Measurements from ENCODE around the gene PITHD1.
"Not testable (repeated sequence)": the region's sequence is repeated elsewhere in the genome, so short reads cannot be mapped to it uniquely, and the experiment has no call there.

Gene PITHD1

GRCh38 chr1:23799570-23800399 lies 21.6 kb downstream of the PITHD1 start:
- DNase-seq, result peak; percentile 68

DNA sequence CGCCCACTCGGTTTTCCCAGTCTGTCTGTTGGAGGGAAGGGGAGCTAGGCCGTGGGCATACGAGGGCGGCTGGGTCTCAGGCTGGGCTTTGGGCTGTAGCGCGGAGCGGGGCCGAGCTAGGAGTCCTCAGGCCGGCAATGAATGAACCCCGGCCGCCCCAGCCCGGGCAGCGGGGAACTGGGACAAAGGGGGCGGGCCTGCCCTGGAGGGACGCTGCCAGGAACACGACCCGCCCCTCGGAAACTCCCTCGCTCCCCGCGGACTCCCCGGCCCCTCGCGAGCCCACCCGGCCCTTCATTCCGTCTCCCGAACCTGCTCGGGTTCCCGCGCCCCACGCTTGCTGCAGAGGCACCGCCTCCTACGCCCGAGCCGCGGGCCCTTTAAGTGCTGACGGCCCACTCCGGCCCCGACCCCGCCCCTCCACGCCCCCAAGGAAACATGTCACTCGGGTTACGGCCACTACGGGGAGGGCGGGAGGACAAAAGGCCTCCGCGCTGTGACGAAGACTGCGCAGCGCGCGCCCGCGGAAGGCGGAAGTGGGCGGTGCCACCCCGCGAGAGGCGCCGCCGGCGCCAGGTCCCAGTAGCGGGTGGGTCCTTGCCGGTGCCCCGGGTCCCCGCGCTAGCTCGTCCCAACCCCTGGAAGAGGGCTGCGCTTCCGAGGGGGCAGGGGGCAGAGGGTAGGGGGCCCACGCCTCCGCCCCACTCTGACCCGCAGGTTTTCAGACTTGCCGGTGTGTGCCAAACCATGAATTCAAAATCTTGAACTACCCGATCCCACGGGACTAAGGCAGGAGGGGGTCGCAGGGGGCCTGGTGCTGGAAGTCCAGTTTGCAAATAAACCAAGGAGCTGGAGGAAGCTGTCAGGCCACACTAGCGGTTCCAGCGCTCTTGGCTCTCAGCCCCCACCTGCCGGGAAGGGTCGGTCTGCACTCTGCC lies 22.5 kb downstream of the PITHD1 start, which contains the start of gene GALE:
TSS of gene GALE (minus strand) at position 355 of the 938 bp plus-strand sequence. CDS start 1,747 bp downstream, outside the sequence.
- peak; percentile 94 for DNase-seq

DNA sequence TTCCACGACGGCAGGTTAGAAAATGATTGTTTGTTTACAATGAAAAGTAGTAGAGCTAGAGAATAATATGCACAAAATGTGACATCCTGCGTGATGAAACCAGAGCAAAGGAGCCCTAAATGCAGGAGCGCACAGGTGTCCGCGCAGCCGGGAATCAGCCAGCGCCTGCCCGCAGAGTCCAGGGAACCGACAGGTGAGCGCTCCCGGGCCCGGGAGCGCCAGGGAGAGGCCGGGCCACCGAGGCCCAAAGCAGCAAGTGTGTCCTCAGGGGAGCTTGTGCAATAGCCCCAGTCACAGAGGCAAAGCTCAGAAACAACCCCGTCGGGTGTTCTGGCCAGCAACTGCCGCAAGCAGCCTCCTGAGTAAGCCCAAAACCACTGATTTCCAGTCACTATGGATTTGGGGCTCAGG lies 23.1 kb downstream of the PITHD1 start:
- no peak for DNase-seq

DNA sequence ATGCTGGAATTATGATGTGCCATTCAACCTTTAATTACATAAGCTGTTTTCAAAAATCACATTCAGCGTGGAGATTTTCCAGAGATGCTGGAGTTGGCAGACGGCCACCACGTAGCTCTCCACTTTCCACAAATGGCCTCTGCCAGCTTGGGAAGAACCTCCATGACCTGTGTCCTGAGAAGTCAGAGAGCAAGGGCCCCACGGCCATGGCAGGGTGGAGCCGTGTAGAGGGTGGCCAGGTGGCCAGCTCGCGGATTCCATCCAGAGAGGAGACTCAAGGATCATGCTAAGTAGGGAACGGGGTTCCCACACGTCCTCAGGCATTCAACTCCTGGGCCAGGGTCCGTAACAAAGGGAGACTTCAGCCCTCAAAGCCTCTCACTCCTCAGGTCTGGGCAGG lies 23.7 kb downstream of the PITHD1 start:
- DNase-seq, result no peak

GRCh38 chr1:23802809-23803342 lies 24.7 kb downstream of the PITHD1 start:
- DNase-seq, result not testable (repeated sequence)

DNA sequence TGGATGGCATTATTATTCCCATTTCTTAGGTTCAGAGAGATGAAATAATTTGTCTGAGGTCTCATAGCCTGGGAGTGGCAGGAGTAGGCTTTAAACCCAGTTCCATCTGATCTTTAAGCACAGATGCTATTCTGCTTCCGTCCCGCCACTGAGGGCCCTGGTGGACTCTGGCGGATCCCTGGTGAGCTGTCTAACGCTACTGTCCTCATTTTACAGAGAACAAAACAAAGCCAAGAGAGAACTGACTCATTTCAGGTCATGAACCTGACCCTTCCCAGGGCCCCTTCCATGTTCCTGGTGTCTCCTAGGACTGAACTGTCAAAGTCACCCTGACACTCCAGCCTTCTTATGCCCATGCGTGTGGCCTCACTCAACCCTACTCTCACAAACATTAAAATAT lies 25.5 kb downstream of the PITHD1 start:
- no peak for DNase-seq

- DNase-seq, result no peak
These were observed 26.1 kb downstream of the PITHD1 start for GRCh38 chr1:23804183-23804835.

DNA sequence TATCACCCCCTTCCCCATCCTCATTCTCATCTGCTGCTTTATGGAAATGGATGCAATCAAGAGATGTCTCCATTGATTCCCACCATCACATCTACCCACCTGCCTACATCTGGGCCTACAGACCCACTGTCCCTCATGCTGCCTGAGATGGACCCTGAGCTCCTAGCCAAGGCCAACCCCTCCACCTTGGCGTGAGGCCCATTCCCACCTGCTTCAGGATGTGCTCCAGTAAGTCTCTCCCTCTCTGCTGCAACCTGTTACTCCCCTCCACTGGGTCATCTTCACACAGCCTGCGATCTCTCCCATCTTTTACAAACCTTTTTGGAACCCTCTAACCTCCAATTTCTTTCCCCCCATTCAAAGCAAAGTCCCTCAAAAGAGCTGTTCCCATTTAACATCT lies 26.8 kb downstream of the PITHD1 start:
- no peak for DNase-seq

GRCh38 chr1:23806280-23806679 lies 28.1 kb downstream of the PITHD1 start:
- no peak for DNase-seq

GRCh38 chr1:23807453-23807852 lies 29.2 kb downstream of the PITHD1 start:
- no peak for DNase-seq

DNA sequence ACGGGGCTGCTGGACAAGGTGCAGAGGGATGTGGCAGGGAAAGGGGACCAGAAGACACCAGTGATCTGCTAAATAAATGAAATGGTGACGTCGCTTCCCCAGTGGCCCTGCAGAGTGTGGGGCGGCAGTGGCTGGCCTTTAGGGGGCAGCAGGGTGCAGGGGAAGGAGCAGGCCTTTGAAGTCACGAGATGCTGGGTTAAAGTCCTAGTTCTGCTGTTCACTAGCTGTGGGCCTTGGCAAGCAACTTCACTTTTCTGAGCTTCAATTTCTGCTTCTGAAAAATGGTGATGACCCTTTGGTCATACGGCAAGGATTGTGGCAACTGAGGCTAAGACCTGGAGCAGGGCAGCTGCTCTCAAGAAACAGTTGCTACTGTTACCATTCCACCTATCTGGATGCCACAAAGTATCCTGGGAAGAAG lies 31.5 kb downstream of the PITHD1 start:
- DNase-seq, result peak; percentile 89

DNA sequence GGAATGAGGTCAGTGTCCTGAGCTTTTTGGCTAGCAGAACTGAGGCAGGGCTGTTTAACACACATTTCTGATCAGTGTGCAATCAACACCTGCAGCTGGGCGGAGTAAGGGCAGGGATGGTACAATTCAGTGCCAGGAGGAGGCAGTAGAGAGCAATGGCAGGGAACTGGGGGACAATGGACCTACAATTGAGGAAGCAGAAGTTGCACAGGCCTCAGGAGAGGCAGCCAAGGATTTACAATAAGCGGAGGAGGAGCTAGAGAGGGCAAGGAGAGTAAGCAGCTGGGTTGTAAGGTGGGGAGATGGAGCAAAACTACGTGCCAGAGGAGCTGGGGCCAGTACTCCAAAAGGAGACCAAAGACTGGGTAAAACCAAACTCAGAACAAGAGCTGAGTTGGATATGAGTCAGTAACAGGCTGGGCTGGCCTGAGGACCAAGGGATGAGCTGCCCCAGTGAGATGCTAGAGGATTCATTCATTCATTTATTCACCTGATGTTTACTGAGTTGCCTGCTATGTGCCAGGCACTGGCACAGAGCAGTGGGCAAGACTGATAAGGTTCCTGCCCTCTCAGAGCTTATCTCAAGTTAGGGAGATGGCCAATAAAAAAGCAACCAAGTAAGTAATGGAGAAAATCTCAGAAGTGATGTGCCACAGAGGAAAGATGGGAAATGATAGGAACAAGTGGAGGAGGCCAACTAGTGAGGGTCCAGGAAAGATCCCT lies 32.8 kb downstream of the PITHD1 start:
- DNase-seq, result peak; percentile 80

- DNase-seq, result no peak
These were observed 35.8 kb downstream of the PITHD1 start for GRCh38 chr1:23814016-23814415.

- no peak for DNase-seq
These were observed 38.1 kb downstream of the PITHD1 start for GRCh38 chr1:23816361-23816760.

- DNase-seq, result no peak
These were observed 38.7 kb downstream of the PITHD1 start for GRCh38 chr1:23816906-23817305.

- DNase-seq, result no peak
These were observed 39.4 kb downstream of the PITHD1 start for GRCh38 chr1:23817633-23818032.

DNA sequence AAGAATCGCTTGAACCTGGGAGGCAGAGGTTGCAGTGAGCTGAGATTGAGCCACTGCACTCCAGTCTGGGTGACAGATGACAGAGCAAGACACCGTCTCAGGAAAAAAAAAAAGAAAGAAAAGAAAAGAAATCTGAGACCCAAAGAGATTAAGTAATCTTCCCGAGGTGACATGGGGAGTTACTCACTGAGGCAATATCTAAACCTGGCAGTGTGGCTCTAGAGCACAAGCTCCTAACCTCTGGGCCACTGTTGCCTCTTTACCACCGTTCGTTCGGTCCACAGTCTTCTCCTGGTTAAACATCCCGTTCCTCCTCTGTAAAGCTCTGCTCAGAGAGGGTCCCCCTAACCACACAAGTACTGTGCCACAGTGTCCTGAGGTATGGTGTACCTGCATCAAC lies 45.5 kb downstream of the PITHD1 start:
- no peak for DNase-seq

DNA sequence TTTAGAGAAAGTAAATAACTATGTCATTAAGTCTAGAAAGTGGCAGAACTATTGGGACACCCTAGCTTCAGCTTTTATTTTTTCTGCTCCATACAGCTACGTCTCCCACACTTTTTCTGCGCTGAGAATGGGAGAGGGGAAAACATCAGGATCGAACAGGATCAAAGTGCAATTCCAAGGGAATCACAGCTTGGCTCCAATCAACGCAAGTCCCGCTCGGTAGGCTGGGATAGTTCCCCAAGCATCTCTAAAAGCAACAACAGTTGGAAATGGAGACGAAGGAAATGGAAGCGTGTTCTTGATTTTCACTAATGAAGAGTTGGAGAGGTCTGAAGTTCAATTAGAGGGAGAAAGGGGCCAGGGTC lies 46.5 kb downstream of the PITHD1 start:
- DNase-seq, result no peak

DNA sequence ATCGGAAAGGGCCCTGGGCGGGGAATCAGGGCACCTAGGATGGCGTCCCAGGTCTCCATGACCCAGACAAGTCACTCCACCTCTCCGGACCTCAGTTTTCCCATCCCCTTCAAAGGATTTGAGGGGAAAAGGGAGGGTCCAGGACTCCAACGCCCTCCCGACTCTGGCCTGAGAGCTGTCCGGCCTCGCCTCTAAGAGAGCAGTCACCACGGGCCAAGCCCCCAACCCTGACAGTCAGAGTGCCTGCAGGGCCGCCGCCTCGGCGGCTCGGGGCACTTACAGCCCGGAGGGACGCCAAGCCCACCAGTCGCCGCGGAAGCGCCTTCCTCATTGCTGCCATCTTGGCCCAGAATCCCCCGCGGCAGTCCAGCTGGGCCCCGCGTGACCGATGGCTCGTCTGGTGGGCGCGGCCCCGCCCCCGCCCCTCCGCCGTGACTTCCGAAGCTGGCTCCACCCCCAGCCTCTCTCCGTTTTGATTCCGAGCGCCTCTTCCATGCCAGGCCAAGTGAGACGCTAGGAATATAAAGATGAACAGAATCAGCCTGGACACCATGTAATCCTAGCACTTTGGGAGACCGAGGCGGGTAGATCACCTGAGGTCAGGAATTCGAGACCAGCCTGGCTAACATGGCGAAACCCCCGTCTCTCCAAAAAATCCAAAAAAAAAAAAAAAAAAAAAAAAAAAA lies 47.0 kb downstream of the PITHD1 start, which contains the start of gene HMGCL:
TSS of gene HMGCL (minus strand) at position 354 of the 686 bp plus-strand sequence. CDS start at position 340, 14 bp downstream.
- peak; percentile 91 for DNase-seq

GRCh38 chr1:23825762-23826522 lies 47.7 kb downstream of the PITHD1 start:
- DNase-seq, result no peak

DNA sequence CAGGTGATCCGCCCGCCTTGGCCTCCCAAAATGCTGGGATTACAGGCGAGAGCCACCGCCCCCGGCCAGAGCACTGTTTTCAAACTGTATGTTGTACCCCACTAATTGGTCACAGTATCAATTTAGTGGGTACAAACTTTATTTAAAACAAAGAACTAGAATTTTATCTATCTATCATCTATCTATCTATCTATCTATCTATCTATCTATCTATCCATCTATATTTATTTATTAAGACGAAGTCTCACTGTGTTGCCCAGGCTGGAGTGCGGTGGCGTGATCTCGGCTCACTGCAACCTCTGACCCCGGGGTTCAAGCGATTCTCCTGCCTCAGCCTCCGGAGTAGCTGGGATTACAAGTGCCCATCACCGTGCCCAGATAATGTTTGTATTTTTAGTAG lies 48.4 kb downstream of the PITHD1 start:
- not testable (repeated sequence) for DNase-seq
